Measurements from ENCODE around the gene DGCR8.
A peak's percentile ranks its signal among the peaks of the same experiment; 100 is the strongest.

DGCR8 gene

DNA sequence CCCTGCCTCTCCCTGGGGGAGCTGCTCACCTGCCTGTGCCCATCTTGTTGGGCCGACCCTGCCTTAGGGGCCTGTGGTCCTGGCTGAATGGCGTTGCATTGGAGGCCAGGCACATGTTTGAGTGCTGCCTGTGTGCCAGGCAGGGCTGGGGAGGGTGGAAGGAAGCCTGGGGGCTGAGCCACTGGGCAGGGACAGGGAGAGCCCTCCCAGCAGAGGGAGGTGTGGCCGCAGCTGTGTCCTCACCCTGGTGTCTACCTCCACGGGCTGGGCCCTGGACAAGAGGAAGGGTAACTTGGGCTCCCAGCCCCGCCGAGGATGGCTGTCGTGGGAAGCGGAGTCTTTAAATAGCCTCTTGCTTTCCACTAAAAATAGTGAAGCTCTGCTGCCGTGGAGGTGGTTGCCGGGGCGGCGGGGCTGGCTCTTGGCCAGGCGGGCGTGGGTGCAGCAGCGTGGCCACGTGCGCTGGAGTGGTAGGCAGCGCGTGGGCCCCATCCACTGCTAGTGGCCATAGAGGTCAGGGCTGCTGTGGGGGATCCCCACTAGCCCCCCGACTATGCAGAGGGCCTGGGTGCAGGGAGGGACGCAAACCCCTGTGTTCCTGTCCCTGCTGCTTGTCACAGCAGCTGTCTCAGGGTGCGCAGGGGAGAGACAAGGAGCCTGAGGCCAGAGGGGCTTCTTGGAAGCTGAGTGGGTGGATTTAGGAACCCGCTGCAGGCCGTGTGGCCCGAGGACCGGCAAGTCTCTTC lies 57.8 kb downstream of the DGCR8 start:
- no peak for DNase-seq (ENCODE audit: low spot score)

DNA sequence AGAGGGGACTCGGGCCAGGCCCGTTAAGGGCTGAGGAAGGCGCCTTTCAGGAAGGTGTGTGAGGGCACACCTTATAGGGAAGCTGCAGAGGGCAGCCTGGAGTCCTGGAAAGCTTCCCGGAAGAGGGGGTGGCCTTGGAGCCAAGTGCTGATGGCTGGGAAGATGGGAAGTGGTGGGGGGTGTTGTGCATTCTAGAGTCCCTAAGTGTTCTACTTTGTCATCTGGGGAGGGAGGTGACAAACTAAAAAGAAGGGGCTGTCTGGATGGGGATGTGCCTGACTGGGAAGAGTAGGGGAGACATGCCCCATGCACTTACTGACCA lies 58.3 kb downstream of the DGCR8 start:
- DNase-seq (ENCODE audit: low spot score): no peak

DNA sequence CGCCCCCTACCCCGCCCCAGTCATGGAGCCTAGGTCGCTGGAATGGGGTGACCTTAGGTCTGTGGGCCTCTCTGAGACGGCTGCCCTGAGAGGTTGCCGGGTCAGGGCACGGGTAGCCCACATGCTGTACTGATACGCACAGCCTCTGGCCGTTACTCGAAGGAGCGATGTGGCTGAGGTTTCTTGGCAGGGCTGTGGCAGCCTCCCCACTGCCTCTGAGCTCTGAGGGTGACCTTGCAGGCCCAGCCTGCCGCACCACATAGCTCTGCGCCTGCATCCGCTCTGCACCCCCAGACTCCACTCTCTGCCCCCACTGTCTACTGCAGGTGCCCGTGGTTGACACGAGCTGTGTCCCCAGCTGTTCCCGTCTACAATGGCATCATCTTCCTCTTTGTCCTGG lies 58.8 kb downstream of the DGCR8 start:
- no peak for DNase-seq (ENCODE audit: low spot score)

- DNase-seq (ENCODE audit: low spot score): no peak
These were observed 59.5 kb downstream of the DGCR8 start for GRCh38 chr22:20139391-20140106.

DNA sequence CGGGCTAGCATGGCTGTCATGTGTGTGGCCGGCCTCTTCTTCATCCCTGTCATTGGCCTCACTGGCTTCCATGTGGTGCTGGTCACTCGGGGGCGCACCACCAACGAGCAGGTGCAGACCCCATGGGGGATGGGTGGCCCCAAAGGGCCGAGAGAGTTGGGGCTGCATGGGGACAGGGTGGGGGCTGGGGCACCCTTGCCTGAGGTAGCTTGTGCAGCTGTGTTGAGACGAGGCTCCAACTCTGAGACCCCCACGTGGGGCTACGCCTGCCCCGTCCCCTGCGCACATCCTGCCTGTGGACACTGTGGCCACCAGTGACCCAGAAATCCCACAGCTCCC lies 60.0 kb downstream of the DGCR8 start:
- no peak for DNase-seq (ENCODE audit: low spot score)

DNA sequence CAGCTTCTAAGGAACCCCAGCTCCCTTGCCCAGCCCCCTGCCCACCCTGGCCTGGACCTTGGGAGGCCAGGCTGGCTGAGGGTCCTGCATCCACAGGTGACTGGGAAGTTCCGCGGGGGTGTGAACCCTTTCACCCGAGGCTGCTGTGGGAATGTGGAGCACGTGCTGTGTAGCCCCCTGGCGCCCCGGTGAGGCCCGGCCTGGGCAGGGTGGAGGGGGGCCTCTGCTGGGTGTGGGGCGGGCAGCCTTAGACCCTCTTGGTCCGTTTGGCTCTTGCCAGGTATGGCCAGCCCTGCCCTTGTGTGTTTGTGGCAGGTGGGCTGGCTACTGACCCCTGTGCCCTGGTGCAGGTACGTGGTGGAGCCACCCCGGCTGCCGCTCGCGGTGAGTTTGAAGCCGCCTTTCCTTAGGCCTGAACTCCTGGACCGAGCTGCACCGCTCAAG lies 60.5 kb downstream of the DGCR8 start:
- no peak for DNase-seq (ENCODE audit: low spot score)

DNA sequence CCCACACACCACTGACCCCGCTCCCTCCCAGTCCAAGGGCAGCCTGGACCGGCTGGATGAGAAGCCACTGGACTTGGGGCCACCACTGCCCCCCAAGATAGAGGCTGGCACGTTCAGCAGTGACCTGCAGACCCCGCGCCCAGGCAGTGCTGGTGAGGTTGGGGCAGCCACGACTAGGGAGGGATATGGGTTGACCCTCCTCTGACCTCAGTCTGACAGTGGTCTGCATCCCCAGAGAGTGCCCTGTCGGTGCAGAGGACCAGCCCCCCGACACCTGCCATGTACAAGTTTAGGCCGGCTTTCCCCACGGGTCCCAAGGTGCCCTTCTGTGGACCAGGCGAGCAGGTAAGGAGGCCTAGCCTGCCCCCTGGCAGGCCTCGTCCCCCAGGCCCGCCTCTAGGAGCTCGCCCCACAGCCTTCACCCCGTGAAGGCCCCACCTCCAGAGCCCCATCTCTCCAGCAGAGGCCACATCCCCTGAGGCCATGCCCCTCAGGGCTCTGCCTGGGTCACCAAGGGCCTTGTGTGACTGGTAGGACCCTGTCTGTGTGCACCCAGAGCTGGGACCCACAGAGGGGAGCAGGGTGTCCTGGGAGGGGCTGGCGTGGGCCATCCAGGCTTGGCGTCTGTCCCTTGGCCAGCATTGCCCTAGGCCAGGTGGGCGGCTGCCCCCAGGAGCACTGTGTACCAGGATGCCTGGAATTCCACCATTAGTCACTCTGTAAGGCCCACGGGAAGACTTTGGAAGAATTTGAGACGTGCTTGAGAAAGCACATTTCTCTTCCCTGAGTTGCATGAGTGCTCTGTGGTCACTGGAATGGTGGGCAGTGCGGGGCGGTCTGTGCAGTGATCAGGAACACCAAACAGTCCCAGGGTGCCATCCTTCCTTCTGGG lies 61.4 kb downstream of the DGCR8 start:
- DNase-seq (ENCODE audit: low spot score): peak; percentile 82

DNA sequence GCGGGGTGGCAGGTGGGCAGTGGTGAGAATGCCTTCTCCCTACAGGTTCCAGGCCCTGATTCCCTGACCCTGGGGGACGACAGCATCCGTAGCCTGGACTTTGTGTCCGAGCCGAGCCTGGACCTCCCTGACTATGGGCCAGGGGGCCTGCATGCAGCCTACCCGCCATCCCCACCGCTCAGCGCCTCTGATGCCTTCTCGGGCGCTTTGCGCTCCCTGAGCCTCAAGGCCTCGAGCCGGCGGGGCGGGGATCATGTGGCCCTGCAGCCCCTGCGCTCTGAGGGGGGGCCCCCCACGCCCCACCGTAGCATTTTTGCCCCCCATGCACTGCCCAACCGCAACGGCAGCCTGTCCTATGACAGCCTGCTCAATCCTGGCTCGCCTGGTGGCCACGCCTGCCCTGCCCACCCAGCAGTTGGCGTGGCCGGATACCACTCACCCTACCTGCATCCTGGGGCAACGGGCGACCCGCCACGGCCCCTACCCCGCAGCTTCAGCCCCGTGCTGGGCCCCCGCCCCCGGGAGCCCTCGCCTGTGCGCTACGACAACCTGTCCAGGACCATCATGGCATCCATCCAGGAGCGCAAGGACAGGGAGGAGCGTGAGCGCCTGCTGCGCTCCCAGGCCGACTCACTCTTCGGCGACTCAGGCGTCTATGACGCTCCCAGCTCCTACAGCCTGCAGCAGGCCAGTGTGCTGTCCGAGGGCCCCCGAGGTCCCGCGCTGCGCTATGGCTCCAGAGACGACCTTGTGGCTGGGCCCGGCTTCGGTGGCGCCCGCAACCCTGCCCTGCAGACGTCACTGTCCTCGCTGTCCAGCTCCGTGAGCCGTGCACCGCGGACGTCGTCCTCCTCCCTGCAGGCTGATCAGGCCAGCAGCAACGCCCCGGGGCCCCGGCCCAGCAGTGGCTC lies 62.9 kb downstream of the DGCR8 start:
- DNase-seq (ENCODE audit: low spot score): no peak

DNA sequence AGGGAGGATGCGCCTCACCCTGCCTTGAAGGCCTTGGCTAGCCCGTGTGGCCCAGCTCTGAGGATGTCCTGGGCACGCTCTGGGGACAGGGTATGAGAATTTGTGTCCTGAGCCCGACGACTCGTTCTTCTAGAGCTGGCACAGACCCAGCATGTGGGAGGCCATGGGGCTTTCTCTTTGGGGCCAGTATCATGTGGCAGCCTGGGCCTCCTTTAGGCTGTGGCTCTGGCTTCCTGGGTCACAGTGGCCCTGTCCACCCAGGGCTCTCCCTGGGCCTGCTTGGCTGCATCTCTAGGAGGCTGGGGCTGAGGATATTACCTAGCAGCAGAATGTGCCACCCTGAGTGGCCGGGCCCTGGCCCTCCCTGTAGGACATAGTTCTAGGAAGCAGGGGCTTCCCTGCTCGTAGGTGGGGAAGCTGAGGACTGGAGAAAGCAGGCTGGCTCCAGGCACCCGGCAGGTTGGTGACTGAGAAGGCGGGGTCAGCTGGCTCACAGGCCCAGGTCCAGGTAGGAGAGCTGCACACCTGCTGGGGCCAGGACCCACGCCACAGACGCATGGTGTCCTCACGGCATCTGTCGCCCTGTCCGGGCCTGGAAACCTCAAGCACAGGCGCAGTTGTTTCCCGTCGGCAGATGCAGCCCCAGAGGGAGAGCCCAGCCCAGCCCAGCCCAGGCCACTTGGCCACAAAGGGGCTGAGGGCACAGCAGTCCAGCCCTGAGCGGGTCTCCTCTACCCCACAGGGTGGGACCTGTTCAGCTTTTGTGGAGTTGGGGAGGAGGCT lies 64.0 kb downstream of the DGCR8 start:
- no peak for DNase-seq (ENCODE audit: low spot score)

DNA sequence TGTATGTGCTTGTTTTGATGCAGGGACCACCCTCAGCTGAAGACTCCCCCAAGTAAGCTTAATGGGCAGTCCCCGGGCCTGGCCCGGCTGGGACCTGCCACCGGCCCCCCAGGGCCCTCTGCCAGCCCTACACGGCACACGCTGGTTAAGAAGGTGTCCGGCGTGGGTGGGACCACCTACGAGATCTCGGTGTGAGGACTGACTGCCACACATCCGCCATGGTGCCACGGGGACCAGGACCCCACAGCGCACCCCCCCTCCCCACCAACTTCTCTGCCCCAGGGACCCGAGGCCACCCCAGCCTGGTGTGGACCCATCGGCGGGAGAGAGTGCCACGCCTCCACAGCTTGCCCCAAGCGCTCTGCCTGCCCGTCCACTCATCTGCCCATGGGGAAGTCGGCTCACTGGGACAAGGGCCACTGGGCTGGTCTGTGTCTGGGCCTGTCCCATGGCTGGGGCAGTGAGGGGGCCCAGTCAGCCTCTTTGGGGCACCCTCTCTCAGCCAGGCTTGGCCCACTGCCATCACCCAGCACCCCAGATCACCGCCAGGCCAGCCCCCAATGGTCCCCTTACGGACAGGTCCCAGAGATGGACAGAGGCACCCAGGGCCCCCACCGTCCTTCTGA lies 65.3 kb downstream of the DGCR8 start:
- DNase-seq (ENCODE audit: low spot score): no peak

- DNase-seq (ENCODE audit: low spot score): no peak
These were observed 65.8 kb downstream of the DGCR8 start for GRCh38 chr22:20145832-20146223.

GRCh38 chr22:20146777-20147176 lies 66.7 kb downstream of the DGCR8 start:
- no peak for DNase-seq (ENCODE audit: low spot score)

DNA sequence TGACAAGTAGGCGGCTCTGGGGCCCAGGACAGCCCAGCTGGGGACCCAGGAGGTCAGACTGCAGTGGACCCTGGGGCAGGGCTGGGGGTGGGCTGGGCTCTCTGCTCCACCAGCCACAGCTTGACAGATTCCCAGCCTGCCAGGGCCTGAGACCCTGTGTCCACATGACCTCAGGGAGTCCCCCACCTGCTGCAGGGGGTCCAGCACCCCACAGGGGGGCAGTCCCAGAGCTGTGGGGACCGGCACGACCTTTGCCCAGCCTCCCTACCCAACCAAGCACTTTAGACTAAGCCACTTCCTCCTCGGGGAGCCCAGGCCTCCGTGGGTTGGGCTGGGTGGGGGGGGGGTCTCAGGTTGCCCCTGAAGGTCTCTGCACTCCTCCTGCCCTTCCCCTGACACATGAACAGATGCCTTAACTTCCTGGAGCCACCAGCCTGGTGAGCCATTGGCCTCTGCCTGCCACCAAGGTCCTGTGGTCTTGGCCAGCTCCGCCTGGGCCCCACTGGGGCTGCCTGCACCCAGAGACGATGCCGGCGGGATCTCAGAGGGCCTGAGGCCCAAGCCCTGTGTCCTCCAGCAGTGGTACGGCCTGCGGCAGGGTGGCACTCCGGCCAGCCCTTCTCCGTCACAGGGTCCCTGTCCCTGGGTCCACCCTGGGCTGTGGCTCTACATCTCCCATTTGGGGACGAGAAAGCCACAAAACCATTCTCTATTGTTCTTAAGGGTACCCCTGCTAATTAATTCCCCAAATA lies 67.4 kb downstream of the DGCR8 start:
- no peak for DNase-seq (ENCODE audit: low spot score)

GRCh38 chr22:20148414-20148813 lies 68.4 kb downstream of the DGCR8 start:
- DNase-seq (ENCODE audit: low spot score): no peak

- DNase-seq (ENCODE audit: low spot score): no peak
These were observed 69.5 kb downstream of the DGCR8 start for GRCh38 chr22:20149257-20150250.

GRCh38 chr22:20150381-20151275 lies 70.6 kb downstream of the DGCR8 start, which contains the start of gene CCDC188:
Gene CCDC188 (minus strand): TSS chr22:20151055. CDS start chr22:20150986, 69 bp downstream.
- DNase-seq (ENCODE audit: low spot score): no peak

GRCh38 chr22:20151276-20151588 lies 71.2 kb downstream of the DGCR8 start:
- no peak for DNase-seq (ENCODE audit: low spot score)

GRCh38 chr22:20152464-20152890 lies 72.4 kb downstream of the DGCR8 start:
- no peak for DNase-seq (ENCODE audit: low spot score)
